HEK293 (cell line): ENCODE results near the gene S100G.

Experiments
- CTCF ChIA-PET: fragments of 350-600 bp; formaldehyde crosslinking; extraction: SDS; loops from one replicate; lab custom pipeline; 2021; ENCODE audit warnings: antibody characterized with exemption; lab: Yijun Ruan, JAX
- POLR2A ChIA-PET: fragments of 300-600 bp; formaldehyde crosslinking; extraction: SDS; loops from one replicate; lab custom pipeline; 2020; ENCODE audit warnings: antibody characterized with exemption, inconsistent platforms; lab: Yijun Ruan, JAX
- H3K27ac ChIP-seq: fragments of 200-500 bp; sonication (Bioruptor generic); 2 replicates; pipeline ENCODE4 v1.5.1; 2014; ENCODE audit warnings: low read depth, low read length, control low read depth, inconsistent platforms; ENCODE audit errors: extremely low read depth
- H3K36me3 ChIP-seq, 2 experiments: fragments of 200-500 bp in 1 of 2; sonication (Bioruptor generic) in 1 of 2; 1 replicate in 1 of 2; 2 replicates in 1 of 2; pipeline ENCODE4 v1.5.1; 2014 to 2017; ENCODE audit warnings: inconsistent platforms in 2 of 2, low read length in 2 of 2; ENCODE audit not compliant: control insufficient read depth in 2 of 2, insufficient read depth in 1 of 2
- H3K4me1 ChIP-seq: fragments of 200-500 bp; sonication (Bioruptor generic); 2 replicates; pipeline ENCODE4 v1.5.1; 2014; ENCODE audit warnings: mild to moderate bottlenecking, low read length, inconsistent platforms; ENCODE audit not compliant: control insufficient read depth, insufficient read depth
- H3K4me3 ChIP-seq: 2 replicates; pipeline ENCODE4 v1.5.1; 2011; ENCODE audit warnings: low read depth, mild to moderate bottlenecking, control low read depth, low read length, moderate library complexity
- H3K9me3 ChIP-seq: fragments of 200-500 bp; sonication (Bioruptor generic); 2 replicates; pipeline ENCODE4 v1.5.1; 2014; ENCODE audit warnings: low read depth, low read length, inconsistent platforms; ENCODE audit not compliant: control insufficient read depth, insufficient read depth
- ELK4 ChIP-seq: IDR thresholded peaks from 2 replicates; pipeline ENCODE4 v1.6.1; 2011; ENCODE audit warnings: mild to moderate bottlenecking, low read depth, low read length, borderline replicate concordance
- PRDM10 ChIP-seq: fragments of 450-650 bp; formaldehyde crosslinking; IDR thresholded peaks from 2 replicates; pipeline ENCODE4 v1.5.1; 2016; ENCODE audit warnings: missing biosample characterization, missing genetic modification characterization
- RBAK ChIP-seq: fragments of 450-650 bp; formaldehyde crosslinking; IDR thresholded peaks from 2 replicates; pipeline ENCODE4 v1.5.1; 2016; ENCODE audit warnings: missing biosample characterization, missing genetic modification characterization
- ZBTB6 ChIP-seq: fragments of 450-650 bp; formaldehyde crosslinking; IDR thresholded peaks from 2 replicates; pipeline ENCODE4 v1.5.1; 2017; ENCODE audit warnings: missing biosample characterization, missing genetic modification characterization
- ZBTB8A ChIP-seq: fragments of 450-650 bp; formaldehyde crosslinking; IDR thresholded peaks from 2 replicates; pipeline ENCODE4 v1.5.1; 2016; ENCODE audit warnings: missing biosample characterization, missing genetic modification characterization
- ZFP69B ChIP-seq: fragments of 450-650 bp; formaldehyde crosslinking; IDR thresholded peaks from 2 replicates; pipeline ENCODE4 v1.5.1; 2016; ENCODE audit warnings: missing biosample characterization, missing genetic modification characterization
- ZNF112 ChIP-seq: fragments of 450-650 bp; formaldehyde crosslinking; IDR thresholded peaks from 2 replicates; pipeline ENCODE4 v1.5.0; 2017; ENCODE audit warnings: missing biosample characterization, missing genetic modification characterization
- ZNF184 ChIP-seq: fragments of 450-650 bp; IDR thresholded peaks from 2 replicates; pipeline ENCODE4 v1.5.1; 2018; ENCODE audit warnings: missing biosample characterization, mild to moderate bottlenecking, missing genetic modification characterization
- ZNF354C ChIP-seq: fragments of 450-650 bp; formaldehyde crosslinking; IDR thresholded peaks from 2 replicates; pipeline ENCODE4 v1.5.1; 2016; ENCODE audit warnings: missing biosample characterization, missing genetic modification characterization, low read depth, borderline replicate concordance
- ZNF394 ChIP-seq: fragments of 450-650 bp; formaldehyde crosslinking; IDR thresholded peaks from 2 replicates; pipeline ENCODE4 v1.5.1; 2016; ENCODE audit warnings: missing biosample characterization, missing genetic modification characterization, mild to moderate bottlenecking, moderate library complexity, borderline replicate concordance
- ZNF423 ChIP-seq: fragments of 450-650 bp; formaldehyde crosslinking; IDR thresholded peaks from 2 replicates; pipeline ENCODE4 v1.5.1; 2016; ENCODE audit warnings: missing biosample characterization, missing genetic modification characterization
- ZNF449 ChIP-seq: fragments of 450-650 bp; formaldehyde crosslinking; IDR thresholded peaks from 2 replicates; pipeline ENCODE4 v1.5.1; 2017; ENCODE audit warnings: missing biosample characterization, mild to moderate bottlenecking, missing genetic modification characterization, moderate library complexity
- ZNF501 ChIP-seq: fragments of 450-650 bp; formaldehyde crosslinking; IDR thresholded peaks from 2 replicates; pipeline ENCODE4 v1.5.1; 2016; ENCODE audit warnings: missing biosample characterization, missing genetic modification characterization
- ZNF518A ChIP-seq: fragments of 450-650 bp; formaldehyde crosslinking; conservative IDR thresholded peaks from 2 replicates; pipeline ENCODE4 v1.5.1; 2016; ENCODE audit warnings: low read depth, missing biosample characterization, missing genetic modification characterization
- ZNF639 ChIP-seq: fragments of 450-650 bp; formaldehyde crosslinking; IDR thresholded peaks from 2 replicates; pipeline ENCODE4 v1.5.1; 2016; ENCODE audit warnings: missing biosample characterization, missing genetic modification characterization
- ZNF837 ChIP-seq: fragments of 450-650 bp; formaldehyde crosslinking; IDR thresholded peaks from 2 replicates; pipeline ENCODE4 v1.5.1; 2016; ENCODE audit warnings: missing biosample characterization, missing genetic modification characterization
- TF ChIP-seq, protein P1 (sequence below): fragments of 450-650 bp; formaldehyde crosslinking; IDR thresholded peaks from 2 replicates; pipeline ENCODE4 v1.5.1; 2016; ENCODE audit warnings: missing biosample characterization, missing genetic modification characterization

S100G gene

DNA sequence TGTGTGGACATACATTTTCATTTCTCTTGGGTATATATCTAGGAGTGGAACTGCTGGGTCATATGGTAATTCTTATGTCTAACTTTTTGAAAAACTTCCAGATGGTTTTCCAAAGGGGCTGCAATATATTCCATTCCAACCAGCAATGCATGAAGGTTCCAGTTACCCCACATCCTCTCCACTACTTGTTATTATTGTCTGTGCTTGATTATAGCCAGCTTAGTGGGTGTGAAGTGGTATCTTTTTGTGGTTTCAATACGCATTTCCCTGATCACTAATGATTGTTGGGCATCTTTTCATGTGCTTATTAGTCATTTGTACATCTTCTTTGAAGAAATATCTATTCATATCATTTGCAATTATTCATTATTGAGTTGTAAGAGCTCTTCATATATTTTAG, 31.5 kb upstream of the S100G start:
- Histone ChIP-seq H3K9me3 (no peaks in the 10 kb centered on the region), H3K4me1 (no peaks in the 10 kb centered on the region), H3K27ac (no peak overlapping the region), H3K36me3 (peaks cover 0 to 34% of the 10 kb centered on the region in 2 experiments), H3K4me3 (no peak overlapping the region)
- TF ChIP-seq ZNF184 (peak; percentile 91), ZNF112 (no peak)
- ChIA-PET CTCF (no interaction called here), POLR2A (no interaction called here)

DNA sequence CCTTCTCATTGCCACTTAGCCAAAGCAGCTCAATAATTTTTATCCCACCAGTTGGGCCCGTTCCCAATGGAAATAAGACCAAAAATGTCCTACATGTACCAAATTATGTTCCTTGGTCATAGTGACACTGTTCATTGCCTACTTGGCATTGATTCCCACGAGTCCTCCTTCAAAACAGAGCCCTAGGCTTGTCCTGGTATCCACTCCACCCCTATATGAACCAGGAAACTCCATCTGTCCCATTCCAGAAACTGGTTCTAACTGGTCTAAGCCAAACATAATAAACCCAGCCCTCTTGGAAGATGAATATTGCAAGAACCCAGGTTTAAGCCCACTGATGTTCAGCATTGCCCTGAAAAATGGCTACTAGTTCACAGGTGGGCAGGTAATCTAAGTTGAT, 30.9 kb upstream of the S100G start:
- CTCF ChIA-PET: interaction anchor here (0.6 kb wide), 1 partner anchor 174 kb away, joined by 3 read pairs; no protein-coding TSS in a partner anchor
- peaks cover 0 to 30% of the 10 kb centered on the region in 2 experiments for H3K36me3 ChIP-seq
- TF ChIP-seq, protein P1, sequence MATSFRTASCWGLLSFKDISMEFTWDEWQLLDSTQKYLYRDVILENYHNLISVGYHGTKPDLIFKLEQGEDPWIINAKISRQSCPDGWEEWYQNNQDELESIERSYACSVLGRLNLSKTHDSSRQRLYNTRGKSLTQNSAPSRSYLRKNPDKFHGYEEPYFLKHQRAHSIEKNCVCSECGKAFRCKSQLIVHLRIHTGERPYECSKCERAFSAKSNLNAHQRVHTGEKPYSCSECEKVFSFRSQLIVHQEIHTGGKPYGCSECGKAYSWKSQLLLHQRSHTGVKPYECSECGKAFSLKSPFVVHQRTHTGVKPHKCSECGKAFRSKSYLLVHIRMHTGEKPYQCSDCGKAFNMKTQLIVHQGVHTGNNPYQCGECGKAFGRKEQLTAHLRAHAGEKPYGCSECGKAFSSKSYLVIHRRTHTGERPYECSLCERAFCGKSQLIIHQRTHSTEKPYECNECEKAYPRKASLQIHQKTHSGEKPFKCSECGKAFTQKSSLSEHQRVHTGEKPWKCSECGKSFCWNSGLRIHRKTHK (tag by site-specific recombination): no peak
- TF ChIP-seq ZNF354C (tag by site-specific recombination) (no peak), ZBTB8A (no peak), ZBTB6 (no peak), ZNF449 (tag by site-specific recombination) (no peak), ZNF501 (tag by site-specific recombination) (no peak), ZNF837 (tag by site-specific recombination) (no peak), ZNF639 (tag by site-specific recombination) (no peak), RBAK (tag by site-specific recombination) (no peak), ZNF423 (tag by site-specific recombination) (no peak), ELK4 (no peak), ZFP69B (tag by site-specific recombination) (no peak), ZNF518A (tag by site-specific recombination) (no peak), PRDM10 (tag by site-specific recombination) (no peak), ZNF394 (tag by site-specific recombination) (no peak)
- TF ChIP-seq, all 188 proteins: peak for 0
- Histone ChIP-seq H3K9me3 (no peaks in the 10 kb centered on the region), H3K27ac (no peak overlapping the region), H3K4me1 (no peaks in the 10 kb centered on the region), H3K4me3 (no peak overlapping the region)
- POLR2A ChIA-PET: interaction anchor here (0.6 kb wide), 1 partner anchor 94 kb away, joined by 4 read pairs; no protein-coding TSS in a partner anchor
